MM.1S (cell line): ENCODE results near the gene DISP3.

Source experiments
- CTCF ChIP-seq: fragments of 300-600 bp; sonication (generic); IDR thresholded peaks from 2 replicates; pipeline ENCODE4 v1.5.1; 2016; ENCODE audit warnings: antibody characterized with exemption, low read length, mixed read lengths
- EZH2phosphoT487 ChIP-seq: fragments of 300-600 bp; sonication (generic); IDR thresholded peaks from 2 replicates; pipeline ENCODE4 v1.6.1; 2018; ENCODE audit warnings: antibody characterized with exemption, low read length

- no peak for TF ChIP-seq CTCF
- TF ChIP-seq EZH2phosphoT487: no peak
Observed at GRCh38 chr1:11472284-11472683, 6.7 kb upstream of the DISP3 start.
